HG03378 (cell line): ENCODE results near the gene C8A.

Experiments used
- ATAC-seq: cut with Tn5 transposase; IDR thresholded peaks from one replicate; pipeline ENCODE4 v1.9.1; 2021; ENCODE audit warnings: mild to moderate bottlenecking, moderate library complexity; ENCODE audit not compliant: unreplicated experiment

The C8A gene

DNA sequence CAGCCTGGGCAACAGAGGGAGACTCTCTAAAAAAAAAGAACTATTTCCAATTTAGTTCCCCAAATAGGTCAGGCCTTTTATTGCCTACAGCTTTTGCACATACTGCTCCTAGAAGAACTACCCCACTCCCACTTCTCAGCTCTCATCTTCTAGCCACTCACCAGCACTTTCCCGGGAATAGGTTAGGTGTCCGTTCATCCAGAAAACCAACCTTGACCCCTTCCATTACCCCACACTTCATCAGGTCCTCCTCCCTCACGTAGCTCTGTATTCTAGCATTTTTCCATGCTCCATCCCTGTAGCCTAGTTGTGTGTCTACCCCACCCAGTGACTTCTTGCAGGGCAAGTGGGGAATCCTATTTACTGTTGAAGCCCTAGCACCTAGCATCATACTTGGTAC is 68.6 kb downstream of the C8A start:
- ATAC-seq: no peak

GRCh38 chr1:56924116-56924515 is 69.5 kb downstream of the C8A start:
- no peak for ATAC-seq

- no peak for ATAC-seq
Observed at GRCh38 chr1:56925193-56925592, 70.6 kb downstream of the C8A start.

- ATAC-seq: no peak
Observed at GRCh38 chr1:56927171-56927570, 72.6 kb downstream of the C8A start.

GRCh38 chr1:56927986-56928385 is 73.4 kb downstream of the C8A start:
- ATAC-seq: no peak

- no peak for ATAC-seq
Observed at GRCh38 chr1:56929492-56929891, 74.9 kb downstream of the C8A start.

GRCh38 chr1:56931211-56931610 is 76.6 kb downstream of the C8A start:
- no peak for ATAC-seq

GRCh38 chr1:56931686-56932085 is 77.1 kb downstream of the C8A start:
- no peak for ATAC-seq

DNA sequence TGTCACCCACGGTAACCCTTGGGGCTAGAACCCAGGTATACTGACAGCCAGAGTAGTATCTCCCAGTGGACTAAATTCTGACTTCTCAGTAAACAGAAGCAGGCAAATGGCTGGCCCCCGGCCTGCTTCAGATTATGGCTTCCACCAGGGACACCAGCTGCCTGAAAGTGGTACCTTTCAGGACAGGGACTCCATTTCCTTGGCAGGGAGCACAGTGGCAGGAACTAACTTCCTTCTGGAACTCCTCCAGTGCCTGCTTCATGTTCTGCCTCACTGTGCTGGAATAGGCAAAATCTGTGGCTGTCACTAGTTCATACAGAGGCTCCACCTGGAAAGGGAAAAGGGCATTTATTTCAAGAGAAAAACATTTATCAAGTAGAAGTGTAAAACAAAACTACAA is 78.6 kb downstream of the C8A start:
- no peak for ATAC-seq

GRCh38 chr1:56933606-56934005 is 79.0 kb downstream of the C8A start:
- ATAC-seq: no peak

DNA sequence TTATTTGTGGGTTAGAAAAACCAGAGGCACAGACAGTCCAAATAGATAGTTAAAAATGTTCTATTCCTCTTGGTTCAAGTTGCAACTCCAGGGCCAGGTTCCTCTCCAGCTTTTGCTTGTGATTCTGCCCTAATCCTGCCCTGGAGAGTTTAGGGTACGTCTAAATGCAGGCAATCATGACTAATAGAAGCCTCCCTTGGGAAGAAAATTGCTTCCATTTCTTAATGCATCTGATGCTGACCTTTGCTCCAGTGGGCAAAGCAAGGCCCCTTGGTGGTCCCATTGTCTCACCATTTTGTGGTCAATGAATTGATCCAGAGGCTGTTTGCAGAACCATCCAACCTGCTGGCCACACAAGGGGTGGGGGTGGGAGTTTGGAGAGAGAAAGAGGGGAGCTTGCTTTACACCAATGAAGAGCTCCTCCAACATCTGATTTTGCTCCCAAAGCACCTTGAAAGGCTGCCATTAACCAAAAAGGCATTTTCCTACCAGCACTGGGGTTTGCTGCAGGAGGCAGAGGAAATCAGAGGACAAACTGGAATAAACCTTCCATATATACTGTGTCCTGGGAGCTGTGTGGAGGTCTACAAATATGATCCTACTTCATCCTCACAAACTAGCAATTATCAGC is 79.9 kb downstream of the C8A start:
- no peak for ATAC-seq

DNA sequence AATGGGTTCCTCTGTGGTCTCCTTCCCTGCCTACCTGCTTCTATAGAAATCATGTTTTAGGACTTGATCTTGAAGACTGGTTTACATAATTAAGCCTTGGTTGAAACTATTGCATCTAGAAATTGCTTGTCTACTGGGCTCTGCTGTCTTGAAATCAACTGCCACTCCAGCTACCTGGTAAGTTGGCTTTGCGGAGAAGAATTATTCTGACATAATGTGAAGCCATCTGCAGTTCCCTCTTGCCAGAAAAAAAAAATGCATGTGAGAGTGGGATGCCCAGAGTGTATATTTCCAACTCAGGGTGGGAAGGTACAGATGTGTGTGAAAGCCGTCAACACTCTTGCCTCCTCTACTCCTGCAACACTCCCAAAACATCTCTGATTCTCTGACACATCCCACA is 84.0 kb downstream of the C8A start:
- no peak for ATAC-seq

GRCh38 chr1:56939209-56939608 is 84.6 kb downstream of the C8A start:
- no peak for ATAC-seq

DNA sequence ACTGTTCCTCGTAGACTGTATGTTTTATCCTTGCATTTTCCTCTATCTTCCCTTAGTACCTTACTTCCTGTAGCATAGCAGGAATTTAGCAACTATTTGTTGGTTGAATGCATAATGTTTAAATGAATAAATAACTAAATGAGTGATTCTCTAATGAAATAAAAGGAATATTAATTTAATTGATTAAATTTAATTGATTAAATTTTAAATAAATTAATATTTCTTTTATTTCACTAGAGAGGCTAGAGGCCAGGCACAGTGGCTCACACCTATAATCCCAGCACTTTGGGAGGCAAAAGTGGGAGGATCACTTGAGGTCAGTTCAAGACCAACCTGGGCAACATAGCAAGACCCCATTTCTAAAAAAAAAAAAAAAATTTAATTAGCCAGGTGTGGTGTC is 85.4 kb downstream of the C8A start:
- ATAC-seq: no peak

DNA sequence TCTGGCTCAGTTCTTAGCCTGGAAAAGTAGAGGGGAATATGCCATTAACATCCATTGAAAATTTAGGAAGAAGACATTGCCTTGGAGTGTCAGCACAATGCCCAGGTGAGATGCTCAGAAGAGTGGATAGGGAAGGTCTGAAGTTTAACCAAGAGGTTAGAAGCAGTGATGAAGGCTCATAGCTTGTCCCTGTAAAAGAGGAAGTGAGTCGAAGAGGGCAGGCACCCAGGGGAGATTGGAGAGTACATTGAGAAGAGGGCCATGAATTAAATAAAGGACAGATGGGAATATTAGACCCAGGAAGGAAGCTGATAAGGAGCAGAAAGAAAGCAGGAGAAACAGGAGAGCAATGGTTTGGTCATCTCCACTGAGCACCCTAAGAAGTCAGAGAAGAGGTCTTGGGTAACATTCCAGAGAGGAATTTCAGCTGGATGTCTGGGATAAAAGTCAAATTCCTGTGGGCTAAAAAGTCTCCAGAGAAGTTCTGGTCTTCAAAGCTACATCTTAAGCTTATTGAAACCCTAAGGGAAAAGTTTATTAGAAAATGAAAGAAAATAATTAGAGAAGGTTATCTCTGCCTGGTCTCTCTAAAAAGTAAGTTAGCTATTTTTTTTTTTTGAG is 93.9 kb downstream of the C8A start:
- no peak for ATAC-seq

- ATAC-seq: no peak
Observed at GRCh38 chr1:56952501-56952900, 97.9 kb downstream of the C8A start.

DNA sequence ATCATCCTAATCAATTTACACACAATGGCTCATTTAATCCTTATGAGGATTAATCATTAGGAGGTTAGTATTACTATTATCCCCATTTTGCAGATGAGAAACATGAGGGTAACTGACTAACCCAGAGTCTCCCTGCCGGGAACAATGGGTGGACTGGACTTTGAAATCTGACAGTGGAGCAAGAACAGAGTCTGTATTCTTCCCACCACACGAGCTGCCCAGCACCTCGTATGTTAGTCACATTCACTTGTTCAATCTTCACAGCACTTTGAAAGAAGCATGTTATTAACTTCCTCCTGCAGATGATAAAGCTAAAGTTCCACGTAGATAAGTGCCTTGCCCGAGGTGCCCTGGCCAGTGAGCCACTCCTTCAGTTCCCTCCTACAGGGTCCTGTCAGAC is 98.8 kb downstream of the C8A start:
- ATAC-seq: no peak

DNA sequence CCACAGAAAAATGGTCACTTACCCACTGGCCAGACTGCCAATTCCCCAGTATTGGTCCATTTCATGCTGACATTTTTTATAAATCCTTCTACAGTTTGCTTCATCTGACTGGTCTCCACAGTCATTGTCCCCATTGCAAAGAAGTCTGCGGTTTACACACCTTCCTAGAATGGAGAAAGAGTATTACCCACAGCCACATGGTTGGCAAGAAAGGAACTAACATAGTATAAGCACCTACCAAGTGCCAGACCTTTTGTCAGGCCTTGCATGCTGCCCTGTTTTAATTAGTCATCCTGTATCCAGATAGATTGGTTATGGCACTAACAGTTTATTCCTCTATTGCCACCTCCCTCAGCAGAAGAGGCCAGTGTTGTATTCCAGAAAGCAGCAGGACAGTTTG is 100.1 kb downstream of the C8A start:
- ATAC-seq: no peak

DNA sequence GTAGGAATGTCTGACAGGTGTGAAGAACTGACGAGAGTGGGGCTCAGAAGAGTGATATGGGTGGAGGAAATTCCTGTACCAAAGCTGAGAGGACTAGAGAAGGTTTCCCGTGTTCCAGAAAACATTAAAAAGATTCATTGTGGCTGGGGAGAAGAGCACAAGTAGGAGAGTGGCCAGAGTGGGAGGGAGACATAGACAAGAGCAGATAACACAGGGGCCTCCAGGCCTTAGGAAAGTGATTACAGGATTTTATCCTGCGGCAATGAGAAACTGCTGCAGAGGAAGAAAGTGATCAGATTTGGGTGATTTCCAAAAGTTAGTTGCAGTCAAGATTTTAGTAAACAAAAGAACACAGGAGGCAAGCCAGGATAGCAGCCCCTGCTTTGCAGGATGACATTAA is 103.3 kb downstream of the C8A start:
- ATAC-seq: no peak

GRCh38 chr1:56958526-56958925 is 103.9 kb downstream of the C8A start:
- ATAC-seq: no peak

GRCh38 chr1:56961426-56961825 is 106.8 kb downstream of the C8A start:
- no peak for ATAC-seq

DNA sequence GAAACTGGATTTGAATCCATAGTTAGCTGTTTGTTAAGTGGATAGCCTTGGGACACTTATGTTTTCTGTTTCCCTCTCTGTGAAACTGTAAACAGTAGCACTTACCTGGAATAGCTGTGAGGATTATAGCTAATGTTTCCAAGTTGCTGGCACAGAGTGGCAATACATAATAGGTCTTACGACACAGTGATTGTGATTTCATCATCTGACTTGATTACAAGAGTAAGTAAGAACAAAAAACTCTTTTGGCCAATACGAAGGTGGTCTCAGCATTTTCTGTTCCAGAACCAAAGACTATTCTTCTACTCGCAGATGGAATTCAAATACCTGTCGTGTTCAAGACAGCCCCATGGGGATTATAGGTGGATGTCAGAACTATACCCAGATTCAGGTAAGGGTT is 109.1 kb downstream of the C8A start:
- no peak for ATAC-seq

- no peak for ATAC-seq
Observed at GRCh38 chr1:56964349-56965017, 109.9 kb downstream of the C8A start.
